Calu3 (cell line): ENCODE results near the gene EGLN2. TPM values are rescaled to one million over a fixed set of nuclear protein-coding genes. Genes with fewer than 3 reads are reported as not detected.
"Not testable (repeated sequence)": the region's sequence is repeated elsewhere in the genome, so short reads cannot be mapped to it uniquely, and the experiment has no call there.

Experiments
- BruUV-seq: library from RNA; stranded (reverse); fragments of 400-500 nt; replicated peaks from 2 replicates; lab custom pipeline; 2021; lab: Mats Ljungman, UMichigan
- CTCF ChIA-PET: fragments of 300-600 bp; sonication (Branson Sonifier 250); formaldehyde crosslinking; loops from one replicate; lab custom pipeline; 2022; ENCODE audit warnings: antibody characterized with exemption; lab: Charles Lee
- DNase-seq: peaks from one replicate; pipeline ENCODE4 v3.0.0; 2022
- H3K27ac Mint-ChIP-seq: one replicate; pipeline ENCODE4 v1.8.0; 2022; ENCODE audit warnings: mixed read lengths; ENCODE audit not compliant: unreplicated experiment
- H3K27me3 Mint-ChIP-seq: one replicate; pipeline ENCODE4 v1.8.0; 2022; ENCODE audit warnings: mixed read lengths; ENCODE audit not compliant: unreplicated experiment
- H3K36me3 Mint-ChIP-seq: one replicate; pipeline ENCODE4 v1.8.0; 2022; ENCODE audit warnings: mild to moderate bottlenecking, moderate library complexity, mixed read lengths; ENCODE audit not compliant: insufficient read depth, unreplicated experiment
- H3K4me1 Mint-ChIP-seq: one replicate; pipeline ENCODE4 v1.8.0; 2022; ENCODE audit warnings: mild to moderate bottlenecking, low read depth, mixed read lengths; ENCODE audit not compliant: unreplicated experiment
- H3K4me3 Mint-ChIP-seq: one replicate; pipeline ENCODE4 v1.8.0; 2022; ENCODE audit warnings: mild to moderate bottlenecking, low read depth, moderate library complexity, mixed read lengths; ENCODE audit not compliant: unreplicated experiment
- H3K9me3 Mint-ChIP-seq: one replicate; pipeline ENCODE4 v1.8.0; 2022; ENCODE audit warnings: low read depth, mixed read lengths; ENCODE audit not compliant: unreplicated experiment
- intact Hi-C: fragments of 100-400 bp; cut with micrococcal nuclease; formaldehyde crosslinking; loops from one replicate; pipeline ENCODE4 v1.10.0; 2022; ENCODE audit not compliant: unreplicated experiment
- total RNA-seq: library from RNA; stranded (reverse); gene quantifications from 2 replicates; pipeline ENCODE4 v1.2.3, GENCODE V29; 2022
- TF ChIP-seq, protein P1 (sequence below): fragments of 200-600 bp; IDR thresholded peaks from one replicate; pipeline ENCODE4 v1.8.0; 2022; ENCODE audit warnings: antibody characterized with exemption; ENCODE audit not compliant: unreplicated experiment

Gene EGLN2
- total RNA-seq, 1 experiment from 2014 or later, result 109 TPM

- peaks cover 51% of the 10 kb centered on the region for H3K4me1 Mint-ChIP-seq
- no TSS peak for BruUV-seq
- CTCF ChIA-PET, result no interaction called here
Observed at GRCh38 chr19:40810160-40810559, 11.2 kb downstream of the EGLN2 start.

DNA sequence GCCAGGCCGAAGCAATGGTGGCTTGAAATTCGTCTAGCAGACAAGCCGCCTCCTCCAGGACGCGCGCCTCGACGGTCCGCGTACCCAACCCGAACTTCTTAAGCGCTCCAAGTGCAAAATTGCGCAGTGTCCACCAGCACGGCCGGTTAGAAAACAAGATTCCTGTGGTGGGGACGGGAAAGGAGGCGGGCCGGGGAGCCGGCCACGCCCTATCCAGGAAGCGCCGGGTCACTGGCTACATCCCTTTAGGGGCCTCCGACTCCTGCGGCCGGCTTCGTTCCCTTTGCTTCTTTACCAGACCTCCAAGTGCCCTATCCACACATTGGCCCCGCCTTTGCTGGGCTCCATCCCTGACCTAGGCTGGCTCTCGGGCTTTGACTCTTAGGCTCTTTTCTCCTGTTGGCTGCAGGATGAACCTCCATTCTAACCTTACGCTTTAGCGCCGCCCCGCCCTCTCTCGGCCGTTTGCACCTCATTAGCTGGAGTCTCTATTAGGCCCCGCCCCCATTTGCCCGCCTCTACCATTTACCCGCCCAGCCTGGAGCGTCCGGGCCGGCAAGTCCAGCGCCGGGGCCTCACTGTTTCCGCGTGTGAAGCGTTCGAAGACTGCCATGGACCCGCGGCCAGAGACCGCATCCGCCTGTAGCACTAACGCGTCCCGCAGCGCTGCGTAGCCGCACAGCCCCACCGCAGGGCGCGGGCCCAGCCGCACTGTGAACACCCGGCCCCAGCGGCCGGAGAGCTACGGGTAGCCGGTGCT lies 11.8 kb downstream of the EGLN2 start:
- BruUV-seq, H3K9me3 Mint-ChIP-seq, intact Hi-C loops, CTCF ChIA-PET: not testable (repeated sequence)
- DNase-seq, result peak; percentile 72
- H3K4me1 Mint-ChIP-seq, result peaks cover 44% of the 10 kb centered on the region
- H3K4me3 Mint-ChIP-seq, result peak overlapping the region; percentile 73
- H3K27ac Mint-ChIP-seq, result peak overlapping the region; percentile 53
- peaks cover 75% of the 10 kb centered on the region for H3K36me3 Mint-ChIP-seq
- peaks cover 27% of the 10 kb centered on the region for H3K27me3 Mint-ChIP-seq

More at GRCh38 chr19:40810160-40810559, 11.2 kb downstream of the EGLN2 start:
- TF ChIP-seq, protein P1, sequence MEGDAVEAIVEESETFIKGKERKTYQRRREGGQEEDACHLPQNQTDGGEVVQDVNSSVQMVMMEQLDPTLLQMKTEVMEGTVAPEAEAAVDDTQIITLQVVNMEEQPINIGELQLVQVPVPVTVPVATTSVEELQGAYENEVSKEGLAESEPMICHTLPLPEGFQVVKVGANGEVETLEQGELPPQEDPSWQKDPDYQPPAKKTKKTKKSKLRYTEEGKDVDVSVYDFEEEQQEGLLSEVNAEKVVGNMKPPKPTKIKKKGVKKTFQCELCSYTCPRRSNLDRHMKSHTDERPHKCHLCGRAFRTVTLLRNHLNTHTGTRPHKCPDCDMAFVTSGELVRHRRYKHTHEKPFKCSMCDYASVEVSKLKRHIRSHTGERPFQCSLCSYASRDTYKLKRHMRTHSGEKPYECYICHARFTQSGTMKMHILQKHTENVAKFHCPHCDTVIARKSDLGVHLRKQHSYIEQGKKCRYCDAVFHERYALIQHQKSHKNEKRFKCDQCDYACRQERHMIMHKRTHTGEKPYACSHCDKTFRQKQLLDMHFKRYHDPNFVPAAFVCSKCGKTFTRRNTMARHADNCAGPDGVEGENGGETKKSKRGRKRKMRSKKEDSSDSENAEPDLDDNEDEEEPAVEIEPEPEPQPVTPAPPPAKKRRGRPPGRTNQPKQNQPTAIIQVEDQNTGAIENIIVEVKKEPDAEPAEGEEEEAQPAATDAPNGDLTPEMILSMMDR, result no peak
- Mint-ChIP-seq H3K27me3 (peaks cover 21% of the 10 kb centered on the region), H3K27ac (peak overlapping the region; percentile 53), H3K4me3 (peak overlapping the region; percentile 73), H3K36me3 (peaks cover 82% of the 10 kb centered on the region), H3K9me3 (no peaks in the 10 kb centered on the region)
- intact Hi-C loops, result no loop called here
- no peak for DNase-seq

DNA sequence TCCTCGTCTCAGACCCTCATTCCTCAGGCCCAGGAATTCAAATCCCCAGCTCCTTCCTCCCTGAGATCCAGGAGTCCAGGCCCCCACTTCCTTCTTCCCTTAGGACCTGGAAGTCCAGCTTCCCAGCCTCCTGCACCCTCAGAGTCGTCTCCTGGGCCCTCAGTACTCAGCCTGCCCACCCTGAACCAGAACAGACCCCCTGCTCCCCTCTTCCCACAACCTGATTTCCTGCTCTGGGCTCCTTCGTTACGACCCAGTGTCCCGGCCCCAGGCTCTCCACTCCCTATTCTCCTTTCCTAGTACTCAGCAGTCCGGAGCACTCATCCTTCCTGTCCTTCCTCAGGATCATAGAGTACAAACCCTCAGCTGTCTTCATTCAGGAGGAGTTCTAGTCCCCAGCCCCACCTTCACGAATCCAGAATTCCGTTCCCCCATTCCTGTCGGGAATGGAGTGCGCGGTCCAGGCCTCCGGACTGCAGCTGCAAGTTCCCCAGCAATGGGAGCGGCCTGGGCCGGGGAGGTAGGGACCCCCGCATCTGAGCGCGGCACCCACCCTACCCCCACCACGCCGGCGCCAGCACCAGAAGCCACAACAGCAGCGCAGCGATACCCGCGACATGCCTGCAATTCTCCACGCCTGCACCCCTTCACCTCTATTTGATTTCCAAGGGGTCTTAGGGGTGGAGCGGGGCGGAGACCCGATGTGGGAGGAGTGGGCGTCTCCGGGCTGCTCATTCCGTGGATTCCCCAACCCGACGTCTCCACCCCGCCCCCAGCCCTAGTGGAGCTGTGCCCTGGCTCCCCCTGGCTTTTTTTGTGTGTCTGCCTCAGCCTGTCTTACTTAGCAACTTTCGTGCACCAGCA lies 12.7 kb downstream of the EGLN2 start:
- TF ChIP-seq, protein P1, result no peak
- H3K4me3 Mint-ChIP-seq, result peak overlapping the region; percentile 73
- CTCF ChIA-PET, result no interaction called here
- peaks cover 66% of the 10 kb centered on the region for H3K36me3 Mint-ChIP-seq
- H3K27me3 Mint-ChIP-seq, result peaks cover 36% of the 10 kb centered on the region
- DNase-seq, result no peak
- H3K27ac Mint-ChIP-seq, result peak overlapping the region; percentile 68
- H3K4me1 Mint-ChIP-seq, result peaks cover 35% of the 10 kb centered on the region
- H3K9me3 Mint-ChIP-seq, result no peaks in the 10 kb centered on the region
- intact Hi-C loops, result no loop called here
- no TSS peak for BruUV-seq

GRCh38 chr19:40812571-40812970 lies 13.6 kb downstream of the EGLN2 start:
- not testable (repeated sequence) for DNase-seq
- H3K4me1 Mint-ChIP-seq, result peaks cover 28% of the 10 kb centered on the region
- H3K27me3 Mint-ChIP-seq, result peaks cover 36% of the 10 kb centered on the region

DNA sequence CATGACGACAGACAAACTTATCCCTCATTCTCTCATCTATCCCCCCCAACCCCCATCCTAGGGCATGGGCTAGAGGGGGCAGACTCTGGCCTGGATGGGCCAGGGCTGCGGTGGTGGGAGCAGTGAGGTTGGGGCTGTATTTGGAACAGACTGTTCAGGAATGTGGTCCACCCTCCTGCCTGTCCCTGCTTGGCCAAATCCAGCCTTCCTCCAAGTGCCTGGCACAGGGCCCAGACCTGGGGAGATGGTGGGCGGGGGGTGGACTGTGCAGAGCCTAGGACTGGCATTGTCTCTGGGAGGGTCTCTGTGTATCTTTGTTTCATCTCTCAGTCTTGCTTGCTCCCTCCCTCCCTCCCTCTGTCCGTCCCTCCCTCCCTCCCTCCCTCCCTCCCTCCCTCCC lies 14.2 kb downstream of the EGLN2 start:
- Mint-ChIP-seq H3K36me3 (peaks cover 63% of the 10 kb centered on the region), H3K4me1 (peaks cover 28% of the 10 kb centered on the region), H3K4me3 (peak overlapping the region; percentile 6), H3K27me3 (peaks cover 36% of the 10 kb centered on the region), H3K27ac (peak overlapping the region; percentile 68), H3K9me3 (no peaks in the 10 kb centered on the region)
- CTCF ChIA-PET, result interaction anchor here (0.5 kb wide), 1 partner anchor 160 kb away, joined by 3 read pairs; no protein-coding TSS in a partner anchor
- intact Hi-C loops, result no loop called here
- no TSS peak for BruUV-seq
- DNase-seq, result no peak
- TF ChIP-seq, protein P1, result no peak

More at GRCh38 chr19:40812571-40812970, 13.6 kb downstream of the EGLN2 start:
- peak overlapping the region; percentile 68 for H3K27ac Mint-ChIP-seq
- CTCF ChIA-PET, BruUV-seq, H3K9me3 Mint-ChIP-seq, H3K4me3 Mint-ChIP-seq, intact Hi-C loops: not testable (repeated sequence)
- H3K36me3 Mint-ChIP-seq, result peaks cover 65% of the 10 kb centered on the region
